SK-N-SH treated with all-trans-retinoic acid at 6 μM for 48 hours (cell line): ENCODE results near the gene EFL1.

Source experiments
- ATAC-seq: fragments of 200-7000 bp; cut with Tn5 transposase; 3 replicates; pipeline ENCODE4 v1.9.1; 2020; ENCODE audit warnings: mild to moderate bottlenecking, moderate library complexity
- ARNTL ChIP-seq: fragments of 450-650 bp; formaldehyde crosslinking; IDR thresholded peaks from 2 replicates; pipeline ENCODE4 v1.5.0; 2020; ENCODE audit warnings: low read depth, mild to moderate bottlenecking, moderate library complexity, borderline replicate concordance
- BACH2 ChIP-seq: fragments of 250-450 bp; sonication (Bioruptor Pico); IDR thresholded peaks from 2 replicates; pipeline ENCODE4 v1.9.0; 2021; ENCODE audit warnings: mild to moderate bottlenecking, borderline replicate concordance
- CSDC2 ChIP-seq: fragments of 250-450 bp; sonication (Bioruptor Pico); IDR thresholded peaks from 2 replicates; pipeline ENCODE4 v1.5.0; 2020; ENCODE audit warnings: mild to moderate bottlenecking, moderate library complexity
- CSRNP3 ChIP-seq: fragments of 250-450 bp; sonication (Bioruptor Pico); IDR thresholded peaks from 2 replicates; pipeline ENCODE4 v1.5.1; 2021; ENCODE audit warnings: mild to moderate bottlenecking, moderate library complexity
- ESRRG ChIP-seq: fragments of 250-450 bp; sonication (Bioruptor Pico); IDR thresholded peaks from 2 replicates; pipeline ENCODE4 v1.6.1; 2021; ENCODE audit warnings: mild to moderate bottlenecking
- GLIS3 ChIP-seq: fragments of 250-450 bp; sonication (Bioruptor Pico); IDR thresholded peaks from 2 replicates; pipeline ENCODE4 v1.5.0; 2020; ENCODE audit warnings: mild to moderate bottlenecking, moderate library complexity
- ISL1 ChIP-seq: fragments of 250-450 bp; sonication (Bioruptor Pico); IDR thresholded peaks from 2 replicates; pipeline ENCODE4 v2.1.2; 2022; ENCODE audit warnings: mild to moderate bottlenecking, moderate library complexity
- OSR1 ChIP-seq: fragments of 250-450 bp; sonication (Bioruptor Pico); IDR thresholded peaks from 2 replicates; pipeline ENCODE4 v1.8.0; 2022; ENCODE audit warnings: moderate library complexity, mild to moderate bottlenecking, inconsistent platforms
- PATZ1 ChIP-seq: fragments of 250-450 bp; sonication (Bioruptor Pico); IDR thresholded peaks from 2 replicates; pipeline ENCODE4 v1.8.0; 2020; ENCODE audit warnings: mild to moderate bottlenecking, moderate library complexity, borderline replicate concordance
- POU6F1 ChIP-seq: fragments of 250-450 bp; sonication (Bioruptor Pico); IDR thresholded peaks from 2 replicates; pipeline ENCODE4 v1.8.0; 2021; ENCODE audit warnings: low read depth, mild to moderate bottlenecking, moderate library complexity, borderline replicate concordance
- PPARA ChIP-seq: fragments of 250-450 bp; sonication (Bioruptor Pico); IDR thresholded peaks from 2 replicates; pipeline ENCODE4 v1.5.0; 2020; ENCODE audit warnings: mild to moderate bottlenecking, borderline replicate concordance
- RARB ChIP-seq: fragments of 250-450 bp; sonication (Bioruptor Pico); IDR thresholded peaks from 2 replicates; pipeline ENCODE4 v1.8.0; 2021; ENCODE audit warnings: mild to moderate bottlenecking, moderate library complexity
- TCF4 ChIP-seq: fragments of 250-450 bp; sonication (Bioruptor Pico); IDR thresholded peaks from 2 replicates; pipeline ENCODE4 v1.8.0; 2021; ENCODE audit warnings: mild to moderate bottlenecking, moderate library complexity, borderline replicate concordance
- TOX ChIP-seq: fragments of 250-450 bp; sonication (Bioruptor Pico); IDR thresholded peaks from 2 replicates; pipeline ENCODE4 v1.8.0; 2021; ENCODE audit warnings: mild to moderate bottlenecking, moderate library complexity, borderline replicate concordance
- TSHZ2 ChIP-seq: fragments of 250-450 bp; sonication (Bioruptor Pico); IDR thresholded peaks from 2 replicates; pipeline ENCODE4 v1.5.0; 2020; ENCODE audit warnings: mild to moderate bottlenecking, moderate library complexity
- ZC3H10 ChIP-seq: fragments of 250-450 bp; sonication (Bioruptor Pico); IDR thresholded peaks from 2 replicates; pipeline ENCODE4 v1.5.1; 2021; ENCODE audit warnings: mild to moderate bottlenecking, moderate library complexity
- ZFP3 ChIP-seq: fragments of 250-450 bp; sonication (Bioruptor Pico); IDR thresholded peaks from 2 replicates; pipeline ENCODE4 v1.5.0; 2020; ENCODE audit warnings: mild to moderate bottlenecking, moderate library complexity
- ZFP30 ChIP-seq: fragments of 450-650 bp; formaldehyde crosslinking; IDR thresholded peaks from 2 replicates; pipeline ENCODE4 v1.5.0; 2022; ENCODE audit warnings: mild to moderate bottlenecking, moderate library complexity
- ZNF565 ChIP-seq: fragments of 450-650 bp; formaldehyde crosslinking; conservative IDR thresholded peaks from 2 replicates; pipeline ENCODE4 v1.5.0; 2020; ENCODE audit warnings: low read depth, mild to moderate bottlenecking, moderate library complexity
- ZNF8 ChIP-seq: fragments of 450-650 bp; formaldehyde crosslinking; IDR thresholded peaks from 2 replicates; pipeline ENCODE4 v1.5.0; 2020; ENCODE audit warnings: mild to moderate bottlenecking, moderate library complexity

The EFL1 gene

GRCh38 chr15:82303956-82304777 lies 41.6 kb upstream of the EFL1 start:
- no peak for TF ChIP-seq TSHZ2 (CRISPR knock-in tag)
- no peak for TF ChIP-seq ISL1 (CRISPR knock-in tag)
- TF ChIP-seq CSDC2, result no peak
- no peak for TF ChIP-seq TOX (CRISPR knock-in tag)
- TF ChIP-seq ZFP3 (CRISPR knock-in tag), result no peak
- no peak for TF ChIP-seq RARB (CRISPR knock-in tag)
- no peak for TF ChIP-seq ZNF565 (CRISPR knock-in tag)
- TF ChIP-seq CSRNP3 (CRISPR knock-in tag), result no peak
- TF ChIP-seq ESRRG (CRISPR knock-in tag), result no peak
- TF ChIP-seq GLIS3 (CRISPR knock-in tag), result no peak
- no peak for TF ChIP-seq OSR1 (CRISPR knock-in tag)
- no peak for TF ChIP-seq ZNF8 (CRISPR knock-in tag)

GRCh38 chr15:82301296-82302016 lies 38.9 kb upstream of the EFL1 start:
- TF ChIP-seq ZFP30 (CRISPR knock-in tag), result no peak
- TF ChIP-seq OSR1 (CRISPR knock-in tag), result no peak

More at GRCh38 chr15:82303956-82304777, 41.6 kb upstream of the EFL1 start:
- no peak for ATAC-seq

GRCh38 chr15:82300883-82301282 lies 38.3 kb upstream of the EFL1 start:
- TF ChIP-seq ZNF8 (CRISPR knock-in tag) (no peak), ZC3H10 (no peak), POU6F1 (no peak), PATZ1 (CRISPR knock-in tag) (no peak), ISL1 (CRISPR knock-in tag) (no peak), ZNF565 (CRISPR knock-in tag) (no peak), ARNTL (no peak), ZFP30 (CRISPR knock-in tag) (no peak), TSHZ2 (CRISPR knock-in tag) (no peak), ESRRG (CRISPR knock-in tag) (no peak), OSR1 (CRISPR knock-in tag) (no peak), CSDC2 (no peak), BACH2 (CRISPR knock-in tag) (no peak), TOX (CRISPR knock-in tag) (no peak), PPARA (CRISPR knock-in tag) (no peak), TCF4 (no peak), CSRNP3 (CRISPR knock-in tag) (no peak)
- no peak for ATAC-seq

More at GRCh38 chr15:82301296-82302016, 38.9 kb upstream of the EFL1 start:
- no peak for ATAC-seq

GRCh38 chr15:82300326-82300725 lies 37.8 kb upstream of the EFL1 start:
- peak; percentile 17; the same call in 2 of the 3 replicates for ATAC-seq

- peak; percentile 12; the same call in 1 of the 3 replicates for ATAC-seq
These were observed 37.0 kb upstream of the EFL1 start for GRCh38 chr15:82299511-82299914.
